ENCODE data around the gene CLEC4D.
"Not testable (repeated sequence)": the region's sequence is repeated elsewhere in the genome, so short reads cannot be mapped to it uniquely, and the experiment has no call there.

Gene CLEC4D

GRCh38 chr12:8513256-8513655 is at the start of gene CLEC4D:
Gene CLEC4D, plus strand, starts transcription at chr12:8513503. Its CDS starts 230 bp downstream, at chr12:8513733.
- DNase-seq (ENCODE audit: low spot score): no peak

DNA sequence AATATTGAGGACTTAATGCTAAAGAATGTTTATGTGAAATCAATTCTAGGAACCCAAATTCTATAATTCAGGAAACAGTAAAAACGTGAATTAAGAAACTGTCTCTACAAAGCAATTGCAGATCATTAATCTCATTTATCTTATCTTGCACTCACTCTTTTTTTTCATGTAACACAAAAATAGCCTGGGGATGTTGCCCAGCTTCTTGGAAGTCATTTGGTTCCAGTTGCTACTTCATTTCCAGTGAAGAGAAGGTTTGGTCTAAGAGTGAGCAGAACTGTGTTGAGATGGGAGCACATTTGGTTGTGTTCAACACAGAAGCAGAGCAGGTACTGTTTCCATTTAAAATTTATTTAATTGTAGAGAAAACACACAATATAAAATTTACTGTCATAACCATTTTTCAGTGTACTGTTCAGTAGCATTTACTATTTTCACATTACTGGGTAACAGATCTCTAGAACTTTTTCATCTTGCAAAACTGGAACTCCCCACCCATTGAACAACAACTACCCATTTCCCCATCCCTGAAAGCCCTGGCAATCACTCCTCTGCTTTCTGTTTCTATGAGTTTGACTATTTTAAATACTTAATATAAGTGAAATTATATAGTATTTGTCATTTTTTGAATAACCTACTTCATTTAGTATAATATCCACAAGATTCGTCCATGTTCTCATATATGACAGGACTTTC is 47.9 kb upstream of the CLEC4D start:
- no peak for DNase-seq (ENCODE audit: low spot score)

DNA sequence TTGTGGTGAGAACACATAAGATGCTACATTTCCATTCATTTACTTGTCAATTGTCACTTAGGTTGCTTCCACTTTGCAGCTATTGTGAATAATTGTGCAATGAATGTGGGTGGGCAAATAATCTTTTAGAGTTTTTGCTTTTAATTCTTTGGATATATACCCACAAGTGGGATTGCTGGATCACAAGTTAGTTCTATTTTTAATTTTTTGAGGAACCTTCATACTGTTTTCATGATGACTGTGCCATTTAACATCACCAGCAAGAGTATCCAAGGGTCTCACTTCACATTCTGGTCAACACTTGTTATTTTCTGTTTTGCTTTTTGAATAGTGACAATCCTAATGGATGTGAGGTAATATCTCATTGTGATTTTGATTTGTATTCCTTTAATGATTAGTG is 47.1 kb upstream of the CLEC4D start:
- DNase-seq (ENCODE audit: low spot score): no peak

DNA sequence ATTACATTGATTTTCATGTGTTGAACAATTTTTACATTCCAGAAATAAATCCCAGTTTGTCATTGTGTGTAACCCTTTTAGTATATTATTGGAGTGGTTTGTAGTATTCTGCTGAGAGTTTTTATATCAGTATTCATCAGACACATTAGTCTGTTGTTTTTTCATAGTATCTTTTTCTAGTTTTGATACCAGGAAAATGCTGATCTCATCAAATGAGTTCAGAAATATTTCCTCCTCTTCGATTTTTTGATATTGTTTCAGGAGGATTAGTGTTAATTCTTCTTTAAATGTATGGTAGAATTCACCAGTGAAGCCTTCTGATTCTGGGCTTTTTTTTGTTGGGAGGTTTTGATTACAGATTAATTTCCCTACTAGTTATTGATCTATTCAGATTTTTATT is 42.2 kb upstream of the CLEC4D start:
- no peak for DNase-seq (ENCODE audit: low spot score)

- DNase-seq (ENCODE audit: low spot score): no peak
Measured at GRCh38 chr12:8475508-8476203, 37.6 kb upstream of the CLEC4D start.

- no peak for DNase-seq (ENCODE audit: low spot score)
Measured at GRCh38 chr12:8482571-8483061, 30.7 kb upstream of the CLEC4D start.

GRCh38 chr12:8483079-8483478 is 30.2 kb upstream of the CLEC4D start:
- DNase-seq (ENCODE audit: low spot score): no peak

GRCh38 chr12:8491646-8492530 is 21.4 kb upstream of the CLEC4D start:
- DNase-seq (ENCODE audit: low spot score): no peak

DNA sequence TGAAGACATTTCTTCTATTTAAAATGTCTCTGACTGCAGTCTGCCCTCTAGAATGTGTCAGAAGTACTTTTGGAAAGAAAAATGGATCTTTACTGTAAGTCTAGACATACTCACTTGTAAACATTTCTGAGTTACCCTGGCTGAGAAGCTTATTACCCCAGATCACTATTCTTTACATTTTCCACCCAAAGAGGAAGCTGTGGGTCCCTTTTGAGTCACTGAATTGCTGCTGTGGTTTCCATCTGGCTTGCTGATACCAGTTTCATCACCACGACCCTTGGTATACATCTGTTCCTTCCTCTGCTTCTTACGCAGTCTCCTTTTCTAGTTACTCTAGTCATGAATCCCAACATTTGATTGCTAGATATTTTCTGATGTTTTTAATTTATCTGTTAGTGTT is 20.2 kb upstream of the CLEC4D start:
- DNase-seq (ENCODE audit: low spot score): no peak

DNA sequence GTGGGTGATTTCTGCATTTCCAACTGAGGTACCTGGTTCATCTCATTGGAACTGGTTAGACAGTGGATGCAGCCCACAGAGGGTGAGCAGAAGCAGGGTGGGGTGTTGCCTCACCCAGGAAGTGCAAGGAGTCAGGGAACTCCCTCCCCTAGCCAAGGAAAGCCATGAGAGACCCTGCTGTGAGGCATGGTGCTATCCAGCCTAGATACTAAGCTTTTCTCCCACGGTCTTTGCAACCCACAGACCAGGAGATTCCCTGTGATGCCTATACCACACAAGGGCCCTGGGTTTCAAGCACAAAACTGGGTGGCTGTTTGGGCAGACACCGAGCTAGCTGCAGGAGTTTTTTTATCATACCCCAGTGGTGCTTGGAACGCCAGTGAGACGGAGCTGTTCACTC is 17.6 kb upstream of the CLEC4D start:
- not testable (repeated sequence) for DNase-seq (ENCODE audit: low spot score)

DNA sequence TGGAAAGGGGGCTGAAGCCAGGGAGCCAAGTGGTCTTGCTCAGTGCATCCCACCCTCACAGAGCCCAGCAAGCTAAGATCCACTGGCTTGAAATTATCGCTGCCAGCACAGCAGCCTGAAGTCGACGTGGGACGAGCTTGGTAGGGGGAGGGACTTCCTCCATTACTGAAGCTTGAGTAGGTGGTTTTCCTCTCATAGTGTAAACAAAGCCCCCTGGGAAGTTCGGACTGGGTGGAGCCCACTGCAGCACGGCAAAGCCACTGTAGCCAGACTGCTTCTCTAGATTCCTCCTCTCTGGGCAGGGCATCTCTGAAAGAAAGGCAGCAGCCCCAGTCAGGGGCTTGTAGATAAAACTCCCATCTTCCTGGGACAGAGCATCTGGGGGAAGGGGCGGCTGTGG is 17.2 kb upstream of the CLEC4D start:
- DNase-seq (ENCODE audit: low spot score): not testable (repeated sequence)

DNA sequence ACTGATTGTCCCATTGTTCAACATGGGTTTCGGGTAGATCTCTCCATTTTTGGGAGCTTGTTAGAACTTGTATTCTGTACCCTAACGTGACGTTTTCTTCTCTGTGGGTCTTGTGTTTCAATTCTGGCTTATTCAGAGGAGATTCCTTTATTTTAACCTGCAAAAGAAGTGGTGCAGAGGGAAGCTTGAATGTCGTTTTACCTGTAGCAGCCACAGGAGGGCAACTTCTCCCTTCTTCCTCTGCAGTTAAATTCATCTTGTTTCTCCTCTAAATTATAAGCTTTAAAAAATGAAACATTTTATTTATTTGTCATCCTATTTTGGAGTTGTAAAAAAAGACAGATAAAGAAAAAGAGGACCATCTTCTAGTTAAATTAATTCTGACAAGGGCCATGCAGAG is 13.7 kb upstream of the CLEC4D start:
- no peak for DNase-seq (ENCODE audit: low spot score)

DNA sequence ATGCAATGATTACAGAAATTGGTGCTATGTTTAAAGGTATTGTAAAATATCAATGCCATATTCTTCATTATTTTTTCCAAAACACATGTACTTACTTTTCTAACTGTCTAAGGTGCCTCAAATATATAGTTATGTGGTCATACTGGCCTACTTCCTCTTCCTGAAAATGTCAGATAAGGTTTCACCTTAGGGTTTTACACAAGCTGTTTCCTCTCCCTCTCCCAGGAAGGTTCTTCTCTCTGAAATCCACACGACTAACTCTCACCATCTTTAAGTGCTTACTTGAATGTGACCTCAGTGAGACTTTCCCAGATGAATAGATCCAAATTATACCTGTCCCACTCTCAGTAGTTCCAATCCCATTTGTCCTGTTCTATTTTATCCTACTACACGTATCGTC is 11.6 kb upstream of the CLEC4D start:
- no peak for DNase-seq (ENCODE audit: low spot score)

DNA sequence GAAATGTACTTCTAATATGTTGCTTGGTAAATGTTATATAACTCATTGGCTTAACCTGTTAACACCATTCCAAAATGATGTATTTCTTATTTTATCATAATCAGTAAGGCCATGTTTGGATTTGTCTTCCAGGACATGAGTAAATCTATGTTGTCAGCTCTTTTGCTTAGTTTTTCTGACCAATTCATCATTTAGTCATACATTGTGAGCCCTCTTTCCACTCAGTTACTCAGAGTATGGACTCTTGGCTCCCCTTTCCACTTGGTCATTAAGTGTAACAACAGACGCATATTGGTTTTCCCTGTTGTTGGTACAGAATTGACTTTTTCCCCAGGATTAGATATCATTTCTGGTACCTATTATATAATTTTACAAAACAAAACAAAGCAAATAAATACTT is 9.0 kb upstream of the CLEC4D start:
- DNase-seq (ENCODE audit: low spot score): no peak

DNA sequence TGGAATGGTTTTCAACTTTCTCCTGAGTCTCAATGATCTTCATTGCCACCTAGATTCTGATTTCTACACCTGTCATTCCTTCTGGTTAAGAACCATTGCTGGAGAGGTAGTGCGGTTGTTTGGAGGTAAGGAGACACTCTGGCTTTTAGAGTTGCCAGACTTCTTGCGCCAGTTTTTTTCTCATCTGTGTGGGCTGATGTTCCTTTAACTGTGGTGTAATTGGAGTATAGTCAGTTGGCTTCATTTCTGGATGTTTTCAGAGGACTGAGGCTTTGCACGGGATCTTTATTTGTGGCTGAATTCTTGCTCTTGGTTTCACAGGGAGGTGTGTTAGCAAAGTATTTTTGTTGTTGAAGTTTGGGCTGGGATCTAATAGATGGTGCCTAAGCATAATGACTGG is 5.7 kb upstream of the CLEC4D start:
- no peak for DNase-seq (ENCODE audit: low spot score)

DNA sequence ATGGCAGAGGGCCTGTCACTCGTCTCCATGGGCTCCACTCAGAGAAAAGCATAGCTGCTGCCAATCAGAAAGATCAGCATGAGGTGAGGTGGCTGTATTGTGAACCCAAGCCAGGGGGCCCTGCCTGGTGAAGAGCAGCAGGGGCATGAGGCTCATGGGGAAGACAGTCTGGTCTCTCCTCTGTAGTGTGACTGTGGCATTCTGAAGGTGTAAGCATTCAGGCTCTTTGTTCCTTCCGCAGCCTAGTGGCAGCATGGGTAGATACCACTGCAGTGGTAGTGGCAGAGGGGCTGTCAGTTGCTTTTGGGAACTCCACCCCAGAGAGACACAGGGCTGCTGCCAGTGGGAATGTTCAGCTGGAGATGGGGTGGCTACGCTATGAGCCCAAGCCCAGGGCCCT is 5.1 kb upstream of the CLEC4D start:
- DNase-seq (ENCODE audit: low spot score): no peak

DNA sequence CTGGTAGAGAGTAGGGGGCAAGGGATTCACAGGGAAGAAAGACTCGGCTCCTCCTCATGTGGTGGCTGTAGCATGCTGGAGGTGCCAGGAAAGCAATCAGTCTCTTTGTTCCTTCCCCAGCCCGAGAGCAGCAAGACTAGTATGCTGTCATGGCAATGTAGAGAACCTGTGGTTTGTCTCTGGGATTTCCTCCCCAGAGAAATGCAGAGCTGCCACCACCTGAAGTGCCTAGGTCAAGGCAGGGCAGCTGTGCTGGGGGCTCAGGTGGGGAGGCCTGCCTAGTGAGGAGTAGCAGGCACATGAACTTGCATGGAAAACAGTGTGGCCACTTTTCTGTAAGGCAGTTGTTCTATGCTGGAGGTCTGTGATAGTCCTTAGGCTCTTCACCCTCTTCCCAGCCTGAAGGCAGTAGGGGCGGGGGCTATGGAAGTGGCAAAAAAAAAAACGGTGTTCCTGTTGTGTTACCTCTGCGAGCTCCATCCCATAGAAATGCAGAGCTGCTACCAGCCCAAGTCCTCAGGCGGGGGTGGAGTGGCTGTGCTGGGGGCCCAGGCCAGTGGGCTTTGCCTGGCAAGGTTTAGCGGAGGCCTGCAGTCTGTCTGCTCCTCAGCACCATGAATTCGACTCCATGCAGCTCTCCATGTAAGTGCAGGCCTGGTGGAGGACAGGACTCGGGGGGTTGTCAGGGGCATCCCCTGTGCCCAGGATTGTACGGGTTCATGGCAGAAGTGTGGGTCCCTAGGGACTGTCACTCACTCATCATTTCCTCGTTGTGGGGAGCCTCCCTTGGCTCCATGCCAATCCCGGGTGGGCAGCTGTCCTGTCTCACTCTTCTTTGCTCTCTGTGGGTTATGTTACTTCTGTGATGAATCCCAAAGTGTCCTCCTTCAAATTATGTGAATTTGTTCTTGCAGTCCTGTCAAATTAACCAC is 4.1 kb upstream of the CLEC4D start:
- DNase-seq (ENCODE audit: low spot score): no peak

DNA sequence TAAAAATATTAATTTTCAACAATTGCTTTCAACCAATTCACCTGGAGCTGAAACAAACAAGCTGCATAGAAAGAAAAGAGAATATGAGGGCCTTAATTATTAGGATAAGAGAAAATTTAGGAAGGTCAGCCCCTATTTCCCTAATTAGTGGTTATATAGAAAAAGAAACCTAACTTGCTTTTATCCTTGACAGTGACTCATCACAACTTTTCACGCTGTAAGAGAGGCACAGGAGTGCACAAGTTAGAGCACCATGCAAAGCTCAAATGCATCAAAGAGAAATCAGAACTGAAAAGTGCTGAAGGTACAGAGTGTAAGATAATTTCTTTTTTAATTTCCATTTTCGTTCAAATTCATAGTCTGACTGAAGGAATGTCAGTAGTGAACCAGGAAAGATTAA is 4.7 kb downstream of the CLEC4D start:
- DNase-seq (ENCODE audit: low spot score): no peak

DNA sequence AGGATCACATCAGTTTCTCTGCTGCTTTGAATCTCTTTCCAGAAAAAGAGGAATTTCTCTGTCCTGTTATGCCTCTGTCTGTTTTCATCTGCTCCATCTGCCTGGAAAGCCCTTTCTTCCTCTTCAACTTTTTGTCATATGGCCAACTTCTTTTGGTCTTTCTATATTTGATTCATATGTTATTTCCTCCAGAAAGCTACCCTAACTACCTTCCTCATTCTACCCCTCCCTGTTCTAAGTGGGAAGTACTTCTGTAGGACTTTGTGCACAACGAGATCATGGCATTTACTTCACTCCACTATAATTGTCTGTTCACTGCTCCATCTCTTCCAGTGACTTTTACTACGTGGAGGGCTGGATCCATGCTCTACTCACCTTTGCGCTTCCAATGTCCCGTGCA is 5.9 kb downstream of the CLEC4D start:
- no peak for DNase-seq (ENCODE audit: low spot score)

DNA sequence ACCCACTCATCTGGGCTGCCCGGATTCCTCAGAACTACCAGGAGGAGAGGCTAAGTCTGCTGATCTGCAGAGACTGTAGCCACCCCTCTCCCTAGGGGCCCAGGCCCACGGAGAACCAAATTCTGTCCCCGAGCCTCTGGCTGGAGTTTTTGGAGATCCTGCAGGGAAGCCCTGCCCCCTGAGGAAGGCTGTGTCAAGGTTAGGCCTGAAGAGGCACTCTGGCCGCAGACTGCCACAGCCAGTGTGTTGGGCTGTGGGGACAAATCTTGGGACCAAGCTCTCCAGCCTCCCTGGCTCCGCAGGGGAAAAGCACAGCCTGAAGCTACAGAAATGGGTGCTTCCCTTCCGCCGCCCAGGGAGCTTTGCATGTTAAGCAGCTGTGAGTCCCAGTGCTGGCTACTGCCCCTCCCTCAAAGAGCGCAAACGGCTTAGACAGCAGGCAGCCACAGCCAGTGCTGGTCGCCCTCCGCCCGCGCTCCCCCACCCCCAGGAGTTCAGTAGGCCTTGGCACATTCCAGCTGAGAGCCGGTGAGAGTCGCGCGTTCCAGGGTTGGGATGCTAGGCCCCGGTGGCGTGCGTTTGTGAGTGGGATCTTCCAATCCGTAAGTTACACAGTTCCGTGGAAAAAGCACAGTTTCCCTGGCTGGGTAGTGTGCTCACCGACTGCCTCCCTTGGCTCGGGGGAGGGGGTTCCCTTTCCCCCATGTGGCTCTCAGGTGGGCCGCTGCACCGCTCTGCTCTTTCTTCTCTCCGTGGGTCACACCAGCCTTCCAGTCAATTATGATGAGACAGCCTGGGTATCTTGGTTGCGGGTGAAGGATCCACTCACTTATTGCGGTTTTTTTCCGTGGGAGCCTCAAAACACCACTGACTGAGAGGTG is 14.2 kb downstream of the CLEC4D start:
- no peak for DNase-seq (ENCODE audit: low spot score)

- DNase-seq (ENCODE audit: low spot score): no peak
Measured at GRCh38 chr12:8532045-8532444, 18.7 kb downstream of the CLEC4D start.
